H9 (cell line): ENCODE data around the gene IRF2BPL. TPM values are rescaled to one million over a fixed set of nuclear protein-coding genes. Genes with fewer than 3 reads are reported as not detected.

Experiments
- DNase-seq: peaks from one replicate; pipeline ENCODE4 v3.0.0-alpha.2; 2017
- H2AFZ ChIP-seq: one replicate; pipeline ENCODE4 v1.6.1; 2013; ENCODE audit warnings: mild to moderate bottlenecking, low read length, control low read depth, moderate library complexity
- H2AK5ac ChIP-seq: 2 replicates; pipeline ENCODE4 v1.6.1; 2013; ENCODE audit warnings: low read length, control low read depth, mixed read lengths; ENCODE audit not compliant: insufficient read length
- H2BK120ac ChIP-seq: one replicate; pipeline ENCODE4 v1.6.1; 2013; ENCODE audit warnings: low read depth, mild to moderate bottlenecking, low read length, control low read depth, inconsistent platforms; ENCODE audit not compliant: poor library complexity, severe bottlenecking
- H2BK12ac ChIP-seq: 2 replicates; pipeline ENCODE4 v1.6.1; 2013; ENCODE audit warnings: low read length, control low read depth, mixed read lengths, low read depth; ENCODE audit not compliant: insufficient read length
- H2BK15ac ChIP-seq: 2 replicates; pipeline ENCODE4 v1.6.1; 2013; ENCODE audit warnings: low read depth, low read length, control low read depth
- H2BK20ac ChIP-seq: one replicate; pipeline ENCODE4 v1.6.1; 2013; ENCODE audit warnings: low read depth, mild to moderate bottlenecking, low read length, control low read depth, inconsistent platforms; ENCODE audit not compliant: poor library complexity, severe bottlenecking
- H2BK5ac ChIP-seq: 2 replicates; pipeline ENCODE4 v1.6.1; 2013; ENCODE audit warnings: low read length, control low read depth, mixed read lengths; ENCODE audit not compliant: insufficient read length
- H3K14ac ChIP-seq: 2 replicates; pipeline ENCODE4 v1.6.1; 2013; ENCODE audit warnings: low read length, control low read depth; ENCODE audit not compliant: insufficient read depth
- H3K18ac ChIP-seq: 2 replicates; pipeline ENCODE4 v1.6.1; 2013; ENCODE audit warnings: low read depth, mild to moderate bottlenecking, mixed read lengths, low read length, control low read depth; ENCODE audit not compliant: insufficient read length
- H3K23ac ChIP-seq: 2 replicates; pipeline ENCODE4 v1.6.1; 2013; ENCODE audit warnings: low read length, control low read depth, mixed read lengths, low read depth; ENCODE audit not compliant: insufficient read length
- H3K23me2 ChIP-seq: 2 replicates; pipeline ENCODE4 v1.6.1; 2013; ENCODE audit warnings: low read depth, mild to moderate bottlenecking, mixed read lengths, low read length, control low read depth; ENCODE audit not compliant: insufficient read length, poor library complexity, severe bottlenecking
- H3K27ac ChIP-seq: 2 replicates; pipeline ENCODE4 v1.5.1; 2013; ENCODE audit warnings: low read length, control low read depth, mixed read lengths, low read depth; ENCODE audit not compliant: insufficient read length
- H3K27me3 ChIP-seq: 2 replicates; pipeline ENCODE4 v1.6.1; 2013; ENCODE audit warnings: low read length, control low read depth, inconsistent platforms; ENCODE audit not compliant: insufficient read depth
- H3K4ac ChIP-seq: 2 replicates; pipeline ENCODE4 v1.6.1; 2013; ENCODE audit warnings: low read depth, mild to moderate bottlenecking, control low read depth, inconsistent platforms, low read length, moderate library complexity
- H3K4me1 ChIP-seq: 2 replicates; pipeline ENCODE4 v1.6.1; 2013; ENCODE audit warnings: low read length, control low read depth, inconsistent platforms; ENCODE audit not compliant: insufficient read depth
- H3K4me2 ChIP-seq: 2 replicates; pipeline ENCODE4 v1.6.1; 2013; ENCODE audit warnings: low read length, control low read depth, mixed read lengths; ENCODE audit not compliant: insufficient read length, insufficient read depth
- H3K56ac ChIP-seq: 2 replicates; pipeline ENCODE4 v1.6.1; 2013; ENCODE audit warnings: low read depth, mild to moderate bottlenecking, mixed read lengths, low read length, control low read depth; ENCODE audit not compliant: insufficient read length
- H3K79me1 ChIP-seq: 2 replicates; pipeline ENCODE4 v1.6.1; 2013; ENCODE audit warnings: low read depth, mild to moderate bottlenecking, moderate library complexity, low read length, control low read depth, inconsistent platforms; ENCODE audit not compliant: insufficient read depth, poor library complexity, severe bottlenecking
- H3K79me2 ChIP-seq: 2 replicates; pipeline ENCODE4 v1.6.1; 2013; ENCODE audit warnings: low read length, control low read depth, inconsistent platforms; ENCODE audit not compliant: insufficient read depth
- H3K9ac ChIP-seq: 2 replicates; pipeline ENCODE4 v1.6.1; 2013; ENCODE audit warnings: low read length, control low read depth, mixed read lengths; ENCODE audit not compliant: insufficient read length; ENCODE audit errors: extremely low read depth
- H3K9me3 ChIP-seq: one replicate; pipeline ENCODE4 v1.6.1; 2013; ENCODE audit warnings: low read depth, low read length, inconsistent platforms; ENCODE audit not compliant: control insufficient read depth
- H3T11ph ChIP-seq: one replicate; pipeline ENCODE4 v1.6.1; 2013; ENCODE audit warnings: mild to moderate bottlenecking, low read length, control low read depth, inconsistent platforms
- H4K20me1 ChIP-seq: one replicate; pipeline ENCODE4 v1.6.1; 2013; ENCODE audit not compliant: control insufficient read depth, insufficient read length, insufficient read depth
- H4K5ac ChIP-seq: 2 replicates; pipeline ENCODE4 v1.6.1; 2013; ENCODE audit warnings: low read depth, mild to moderate bottlenecking, mixed read lengths, low read length, control low read depth; ENCODE audit not compliant: insufficient read length
- H4K8ac ChIP-seq: replicated peaks from 2 replicates; pipeline ENCODE4 v1.6.1; 2013; ENCODE audit warnings: low read length, control low read depth, mixed read lengths, low read depth; ENCODE audit not compliant: insufficient read length
- H4K91ac ChIP-seq: 2 replicates; pipeline ENCODE4 v1.6.1; 2013; ENCODE audit warnings: low read depth, mild to moderate bottlenecking, moderate library complexity, mixed read lengths, low read length, control low read depth; ENCODE audit not compliant: insufficient read length
- H3K27ac Mint-ChIP-seq, 3 experiments: 2 replicates in 2 of 3; 3 replicates in 1 of 3; pipeline ENCODE4 v1.8.0; 2020 to 2021; ENCODE audit warnings: mixed read lengths in 3 of 3, mild to moderate bottlenecking in 1 of 3, moderate library complexity in 1 of 3
- H3K27me3 Mint-ChIP-seq: 2 replicates; pipeline ENCODE4 v1.8.0; 2021; ENCODE audit warnings: low read depth, mild to moderate bottlenecking, moderate library complexity, mixed read lengths
- H3K36me3 Mint-ChIP-seq, 3 experiments: 2 replicates in 2 of 3; 3 replicates in 1 of 3; pipeline ENCODE4 v1.8.0; 2020 to 2021; ENCODE audit warnings: low read depth in 3 of 3, mixed read lengths in 3 of 3; ENCODE audit not compliant: insufficient read depth in 1 of 3
- H3K4me1 Mint-ChIP-seq, 2 experiments: 2 replicates each; pipeline ENCODE4 v1.8.0; 2020; ENCODE audit warnings: mixed read lengths in 2 of 2
- H3K4me3 Mint-ChIP-seq, 2 experiments: 2 replicates in 1 of 2; 3 replicates in 1 of 2; pipeline ENCODE4 v1.8.0; 2020 to 2021; ENCODE audit warnings: mild to moderate bottlenecking in 2 of 2, mixed read lengths in 2 of 2, moderate library complexity in 1 of 2
- H3K9me3 Mint-ChIP-seq, 2 experiments: 2 replicates in 1 of 2; 3 replicates in 1 of 2; pipeline ENCODE4 v1.8.0; 2020; ENCODE audit warnings: mild to moderate bottlenecking in 2 of 2, mixed read lengths in 2 of 2, moderate library complexity in 1 of 2
- CTCF ChIP-seq: fragments of 200-600 bp; sonication (generic); conservative IDR thresholded peaks from 3 replicates; pipeline ENCODE4 v1.8.0; 2021; ENCODE audit warnings: antibody characterized with exemption, mild to moderate bottlenecking
- WGBS: extraction: QIAGEN DNeasy Blood & Tissue Kit; methylation state at CpG from one replicate; pipeline ENCODE4 v1.1.7; 2013; ENCODE audit warnings: missing lambda C conversion rate, low lambda C conversion rate, mixed read lengths; ENCODE audit not compliant: insufficient read length; ENCODE audit errors: extremely low coverage; 5-methylcytosine and 5-hydroxymethylcytosine counted together
- total RNA-seq: library from RNA; stranded (reverse); gene quantifications from 2 replicates; pipeline ENCODE4 v1.2.1, GENCODE V29; 2021

Gene IRF2BPL
- total RNA-seq, 1 experiment from 2014 or later: 59.0 TPM

DNA sequence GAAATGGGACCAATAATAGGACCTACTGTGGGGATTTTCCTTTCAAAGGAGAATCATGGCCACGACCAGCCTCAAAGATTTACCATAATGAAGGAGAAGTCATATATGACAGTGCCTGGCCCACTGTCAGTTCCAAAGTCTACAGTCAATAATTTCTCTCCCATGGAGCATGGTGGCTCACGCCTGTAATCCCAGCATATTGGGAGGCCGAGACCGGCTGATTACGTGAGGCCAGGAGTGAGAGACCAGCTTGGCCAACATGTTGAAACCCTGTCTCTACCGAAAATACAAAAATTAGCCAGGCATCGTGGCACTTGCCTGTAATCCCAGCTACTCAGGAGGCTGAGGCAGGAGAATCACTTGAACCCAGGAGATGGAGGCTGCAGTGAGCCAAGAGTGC is 13.8 kb downstream of the IRF2BPL start:
- Histone ChIP-seq H3K79me1 (no peaks in the 10 kb centered on the region), H3K4me2 (no peak overlapping the region), H2BK120ac (no peak overlapping the region), H3T11ph (no peak overlapping the region), H2BK20ac (no peak overlapping the region), H3K4me1 (no peaks in the 10 kb centered on the region; the same call in 1 of the 2 replicates), H4K8ac (no peak overlapping the region), H3K23ac (no peak overlapping the region), H3K9me3 (no peaks in the 10 kb centered on the region), H3K23me2 (no peaks in the 10 kb centered on the region), H3K4ac (no peak overlapping the region), H2AK5ac (no peak overlapping the region), H4K91ac (no peak overlapping the region), H2BK15ac (no peak overlapping the region), H2AFZ (no peak overlapping the region), H3K56ac (no peak overlapping the region), H2BK12ac (no peak overlapping the region), H3K14ac (no peak overlapping the region), H3K27ac (no peak overlapping the region), H4K5ac (no peak overlapping the region), H4K20me1 (no peaks in the 10 kb centered on the region), H2BK5ac (no peak overlapping the region), H3K27me3 (no peaks in the 10 kb centered on the region), H3K79me2 (no peaks in the 10 kb centered on the region), H3K18ac (peak overlapping the region; percentile 27), H3K9ac (no peak overlapping the region)
- DNase-seq: no peak
- no peaks in the 10 kb centered on the region; a peak in 1 of 7 replicates for H3K36me3 Mint-ChIP-seq
- TF ChIP-seq CTCF: no peak
- no peak overlapping the region for H3K4me3 Mint-ChIP-seq
- WGBS: no CpG with 5 or more reads among the region's 7 CpGs
- no peaks in the 10 kb centered on the region for H3K9me3 Mint-ChIP-seq
- peaks cover 5% of the 10 kb centered on the region for H3K27me3 Mint-ChIP-seq
- H3K4me1 Mint-ChIP-seq: peaks cover 20 to 23% of the 10 kb centered on the region in 2 experiments
- peak overlapping the region in 1 of 3 experiments; percentile 51; a peak in 2 of 7 replicates for H3K27ac Mint-ChIP-seq
